Stimulated activated CD8-positive, alpha-beta memory T cell treated with anti-CD3 and anti-CD28 coated beads, Interleukin-15, amount 100 ng/mL, for 24 hours (primary cell): ENCODE data around the gene EPHA10.
A peak's percentile ranks its signal among the peaks of the same experiment; 100 is the strongest.
"Not testable (repeated sequence)": the region's sequence is repeated elsewhere in the genome, so short reads cannot be mapped to it uniquely, and the experiment has no call there.

Source experiments
- DNase-seq: peaks from one replicate; pipeline ENCODE4 v3.0.0-alpha.2; 2020; ENCODE audit warnings: low read depth

Gene EPHA10

GRCh38 chr1:37764888-37765441 lies at the start of gene EPHA10:
Gene EPHA10 (minus strand): TSS chr1:37765120. CDS start chr1:37765066, 54 bp downstream.
- DNase-seq: no peak

DNA sequence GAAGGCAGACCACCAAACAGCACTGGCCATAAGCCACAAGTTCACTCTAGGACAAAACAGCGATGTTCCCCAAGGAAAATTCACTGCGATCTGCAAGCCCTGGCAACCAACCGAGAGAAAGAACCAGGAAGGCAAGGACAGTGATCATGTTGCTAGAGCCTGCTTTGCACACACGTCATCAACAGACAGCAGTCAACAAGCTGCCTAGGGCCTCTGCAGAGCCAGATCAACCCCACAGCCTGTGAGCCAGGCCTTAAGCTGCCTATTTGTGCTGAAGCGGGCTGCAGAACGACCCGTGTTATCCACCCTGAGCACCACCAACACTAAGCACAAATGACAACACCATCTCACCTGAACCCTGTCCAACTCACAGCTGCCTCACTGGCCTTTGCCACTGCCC lies 49.3 kb upstream of the EPHA10 start:
- DNase-seq: no peak

GRCh38 chr1:37813529-37814145 lies 48.7 kb upstream of the EPHA10 start:
- no peak for DNase-seq

GRCh38 chr1:37811027-37811655 lies 46.2 kb upstream of the EPHA10 start:
- no peak for DNase-seq

- no peak for DNase-seq
Measured at GRCh38 chr1:37809942-37810341, 45.0 kb upstream of the EPHA10 start.

DNA sequence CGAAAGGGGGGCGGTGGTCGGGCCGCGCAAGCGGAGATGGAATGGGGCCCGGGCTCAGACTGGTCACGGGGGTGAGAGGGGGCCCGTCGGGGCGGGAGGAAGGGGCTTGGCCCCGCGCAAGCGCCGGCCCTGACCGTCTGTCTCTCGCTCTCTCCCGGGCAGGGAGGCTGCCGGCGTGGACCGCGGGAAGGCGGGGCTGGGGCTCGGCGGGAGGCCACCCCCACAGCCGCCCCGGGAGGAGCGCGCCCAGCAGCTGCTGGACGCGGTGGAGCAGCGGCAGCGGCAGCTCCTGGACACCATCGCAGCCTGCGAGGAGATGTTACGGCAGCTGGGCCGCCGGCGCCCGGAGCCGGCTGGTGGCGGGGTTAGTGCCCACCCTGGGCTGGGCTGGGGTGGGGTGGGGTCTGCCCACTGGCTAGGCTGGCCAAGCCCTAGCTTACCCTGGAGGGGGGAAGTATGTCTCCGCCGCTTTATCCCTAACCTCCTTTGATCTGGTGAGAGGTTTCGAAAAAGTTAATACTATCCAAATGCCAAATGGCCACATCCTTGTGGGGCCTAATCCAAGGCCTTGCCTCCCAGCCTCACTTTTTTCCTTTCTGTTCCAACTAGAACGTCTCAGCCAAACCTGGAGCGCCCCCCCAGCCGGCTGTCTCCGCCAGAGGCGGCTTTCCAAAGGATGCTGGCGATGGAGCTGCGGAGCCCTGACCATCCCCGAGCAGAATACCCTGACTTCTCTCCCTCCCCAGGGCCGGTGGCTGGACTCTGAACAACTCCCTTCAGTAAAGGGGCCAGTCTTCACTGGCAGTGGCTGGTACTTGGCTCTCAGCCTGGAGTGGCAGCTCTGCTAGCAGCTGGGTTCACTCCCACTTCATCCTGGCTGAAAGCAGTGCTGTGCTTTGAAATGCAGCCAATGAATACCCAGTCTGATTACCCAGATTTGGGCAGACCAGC lies 43.7 kb upstream of the EPHA10 start:
- DNase-seq: no peak

GRCh38 chr1:37807555-37808368 lies 42.8 kb upstream of the EPHA10 start, which contains the start of the genes C1orf122 and YRDC:
Gene C1orf122 (plus strand): TSS chr1:37807790. CDS start chr1:37808405, 615 bp downstream.
Gene YRDC (minus strand): TSS chr1:37808208. CDS start chr1:37808180, 28 bp downstream.
- DNase-seq: peak; percentile 88

GRCh38 chr1:37807220-37807554 lies 42.3 kb upstream of the EPHA10 start:
- no peak for DNase-seq

DNA sequence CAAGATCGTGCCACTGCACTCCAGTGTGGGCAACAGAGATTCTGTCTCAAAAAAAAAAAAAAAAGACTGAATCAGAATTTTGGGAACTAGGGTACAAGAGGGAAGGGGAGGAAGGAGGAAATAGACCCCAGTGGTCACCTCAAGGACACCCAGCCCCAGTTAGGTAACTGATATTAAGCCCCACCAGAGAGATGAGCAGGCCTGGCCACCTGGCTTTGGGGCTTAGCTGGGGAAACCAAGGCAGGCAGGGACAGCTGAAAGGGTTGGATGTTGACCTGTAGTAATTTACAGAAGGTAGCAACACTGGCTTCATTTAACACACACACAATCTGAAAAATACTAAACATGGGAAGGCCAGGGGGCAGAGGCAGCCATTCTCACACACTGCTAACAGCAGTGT lies 37.5 kb upstream of the EPHA10 start:
- no peak for DNase-seq

DNA sequence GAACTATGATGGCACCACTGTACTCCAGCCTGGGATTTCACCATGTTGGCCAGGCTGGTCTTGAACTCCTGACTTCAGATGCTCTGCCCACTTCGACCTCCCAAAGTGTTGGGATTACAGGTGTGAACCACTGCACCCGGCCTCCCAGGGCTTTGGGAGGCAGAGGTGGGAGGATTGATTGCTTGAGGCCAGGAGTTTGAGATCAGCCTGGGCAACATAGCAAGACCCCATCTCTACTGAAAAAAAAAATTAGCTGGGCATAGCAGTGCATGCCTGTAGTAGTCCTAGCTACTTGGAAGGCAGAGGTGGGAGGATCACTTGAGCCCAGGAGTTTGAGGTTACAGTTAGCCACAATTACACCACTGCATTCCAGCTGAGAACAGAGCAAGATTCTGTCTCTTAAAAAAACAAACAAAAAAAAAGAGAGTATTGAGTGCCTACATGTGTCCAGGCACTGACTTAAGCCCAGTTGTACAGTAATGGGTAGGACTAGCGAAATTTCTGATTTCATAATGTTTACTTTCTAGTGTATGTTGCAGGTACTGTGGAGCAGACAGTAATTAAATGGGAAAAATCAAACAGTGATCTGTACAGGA lies 32.9 kb upstream of the EPHA10 start:
- DNase-seq: no peak

DNA sequence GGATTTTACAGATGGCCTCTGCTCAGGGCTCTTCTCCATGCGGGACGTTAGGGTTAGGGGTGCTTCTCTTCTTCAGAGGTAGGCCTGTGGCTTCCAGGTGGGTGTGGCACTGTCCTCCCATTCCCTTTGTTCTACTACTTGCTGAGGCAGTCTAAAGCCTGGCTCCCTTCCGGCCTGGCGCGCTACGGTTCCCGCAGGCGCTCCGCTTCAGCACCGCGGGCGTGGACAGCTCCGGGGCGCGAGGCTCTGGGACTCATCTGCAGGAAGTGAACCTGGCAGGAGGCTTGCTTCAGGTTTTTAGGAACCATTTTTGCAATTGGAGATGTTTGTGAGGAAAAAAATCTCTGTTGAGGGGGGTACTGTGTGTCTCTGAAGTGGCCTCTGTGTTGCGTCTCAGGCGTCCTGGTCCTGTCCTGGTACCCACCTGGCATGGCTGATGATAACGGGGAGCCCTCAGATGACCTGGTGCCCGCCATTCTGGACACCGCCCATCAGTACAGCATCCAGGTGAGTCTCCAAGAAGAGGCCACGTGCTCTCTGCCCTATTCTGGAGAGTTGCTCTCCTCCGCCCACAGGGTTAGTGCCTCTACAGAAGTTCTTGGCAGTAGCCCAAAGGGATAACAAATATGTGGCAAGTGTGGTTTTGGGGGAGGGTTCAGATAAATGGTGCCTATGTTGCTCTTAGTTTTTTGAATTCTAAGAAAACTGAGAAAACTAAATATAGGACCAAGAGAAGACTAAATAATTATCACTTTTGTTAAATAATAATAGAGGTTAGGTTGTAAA lies 30.6 kb upstream of the EPHA10 start:
- DNase-seq: no peak

DNA sequence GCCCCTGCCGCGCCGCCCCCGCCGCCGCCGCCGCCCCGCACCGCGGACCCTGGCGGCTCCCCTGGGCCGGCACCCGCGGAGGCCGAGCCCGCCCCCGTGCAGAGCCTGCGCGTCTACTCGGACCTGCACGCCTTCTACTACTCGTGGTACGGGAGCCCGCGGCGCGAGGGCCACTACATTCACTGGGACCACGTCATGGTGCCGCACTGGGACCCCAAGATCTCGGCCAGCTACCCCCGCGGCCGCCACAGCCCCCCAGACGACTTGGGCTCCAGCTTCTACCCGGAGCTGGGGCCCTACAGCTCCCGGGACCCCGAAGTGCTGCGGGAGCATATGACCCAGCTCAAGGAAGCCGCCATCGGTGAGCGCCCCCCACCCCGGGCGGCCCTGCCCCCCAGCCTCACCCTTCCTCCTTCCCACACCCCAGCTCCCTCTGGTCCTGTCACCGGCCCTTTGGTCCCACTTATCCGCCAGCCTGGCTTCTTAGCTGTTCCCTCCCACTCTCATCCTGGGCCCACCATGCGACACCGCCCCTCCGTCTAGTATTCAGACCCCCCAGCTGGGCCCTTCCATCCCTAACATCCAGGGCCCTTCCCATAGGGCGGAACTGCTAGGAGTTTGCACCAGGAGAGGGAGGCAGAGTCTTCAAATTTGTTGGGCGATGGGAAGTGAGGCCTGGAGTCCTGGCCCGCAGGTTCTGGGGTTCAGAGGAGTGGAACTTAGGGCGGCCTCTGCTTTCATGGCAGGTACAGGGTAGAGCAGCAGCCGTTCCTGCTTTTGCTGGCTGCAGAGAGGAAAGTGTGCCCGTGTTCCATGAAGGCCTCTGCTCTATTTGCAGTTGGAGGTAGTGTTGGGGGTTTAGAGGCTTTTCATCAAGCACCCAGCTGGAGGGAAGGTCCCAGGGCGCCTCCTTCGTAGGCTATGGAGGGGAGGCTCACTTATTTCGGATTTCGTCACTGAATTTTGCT lies 29.7 kb upstream of the EPHA10 start:
- no peak for DNase-seq

DNA sequence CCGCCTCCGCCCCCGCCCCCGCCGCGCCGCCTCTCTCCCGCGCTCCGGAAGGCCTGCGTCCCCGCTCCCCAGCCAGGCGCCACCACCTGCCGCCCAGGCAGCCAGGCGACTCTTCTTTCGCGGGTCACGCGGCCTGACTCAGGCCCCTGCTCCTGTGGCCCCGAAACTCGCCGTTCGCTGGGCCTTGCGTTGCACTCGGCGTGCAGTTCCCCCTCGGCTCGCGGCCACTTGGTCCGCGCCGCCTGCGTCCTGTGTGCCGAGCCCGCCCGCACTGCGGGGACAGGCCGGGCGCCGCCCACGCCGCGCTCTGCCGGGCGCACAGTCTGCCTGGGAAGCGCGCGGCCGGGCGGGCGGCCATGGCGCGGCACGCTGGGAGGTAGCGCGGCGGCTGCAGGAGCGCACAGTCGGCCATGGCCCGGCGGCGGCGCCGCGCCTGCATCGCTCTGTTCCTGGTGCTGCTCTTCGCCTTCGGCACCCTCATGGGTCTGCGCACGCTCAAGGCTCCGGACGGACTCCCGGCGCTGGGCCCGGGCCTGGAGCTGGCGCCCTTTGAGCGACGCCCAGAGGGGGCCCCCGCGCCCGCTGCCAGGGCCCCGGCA lies 29.0 kb upstream of the EPHA10 start, which contains the start of gene MANEAL:
TSS of gene MANEAL (plus strand) at position 75 of the 599 bp plus-strand sequence. CDS start at position 411, 336 bp downstream.
- DNase-seq: no peak

DNA sequence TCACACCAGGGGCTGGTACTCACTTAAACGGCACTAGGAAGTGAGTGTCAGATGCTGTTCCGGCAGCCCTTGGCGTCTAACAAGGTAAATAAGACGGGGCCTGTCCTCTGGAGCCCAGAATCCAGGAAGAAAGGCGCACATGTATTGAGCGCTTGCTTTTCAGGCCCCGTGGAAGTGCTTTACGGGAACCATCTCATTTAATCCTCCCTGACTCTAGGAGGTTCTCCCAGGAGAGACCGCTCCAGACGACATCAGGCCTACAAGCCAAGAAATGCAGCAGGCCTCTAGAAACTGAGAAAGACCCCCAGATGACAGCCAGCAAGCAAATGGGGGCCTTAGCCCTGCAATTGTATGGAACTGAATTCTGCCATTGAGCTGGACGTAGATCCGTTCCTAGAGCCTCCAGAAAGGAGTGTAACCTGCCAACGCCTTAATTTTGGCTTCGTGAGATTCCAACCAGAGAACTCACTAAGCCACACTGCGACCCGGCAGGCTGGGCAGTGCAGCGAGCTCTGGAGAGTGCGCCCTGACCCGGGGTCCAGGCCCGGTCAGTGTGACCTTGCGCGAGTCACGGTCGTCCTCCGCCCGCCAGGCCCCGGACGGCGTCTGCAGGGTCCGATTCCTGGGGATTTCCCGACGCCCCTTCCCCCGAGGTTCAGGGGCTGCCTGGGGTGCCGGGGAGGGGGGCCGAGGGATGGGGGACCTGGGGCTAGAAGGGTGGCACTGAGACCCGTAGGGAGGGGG lies 28.2 kb upstream of the EPHA10 start:
- DNase-seq: no peak

- DNase-seq: no peak
Measured at GRCh38 chr1:37782491-37782890, 17.6 kb upstream of the EPHA10 start.

DNA sequence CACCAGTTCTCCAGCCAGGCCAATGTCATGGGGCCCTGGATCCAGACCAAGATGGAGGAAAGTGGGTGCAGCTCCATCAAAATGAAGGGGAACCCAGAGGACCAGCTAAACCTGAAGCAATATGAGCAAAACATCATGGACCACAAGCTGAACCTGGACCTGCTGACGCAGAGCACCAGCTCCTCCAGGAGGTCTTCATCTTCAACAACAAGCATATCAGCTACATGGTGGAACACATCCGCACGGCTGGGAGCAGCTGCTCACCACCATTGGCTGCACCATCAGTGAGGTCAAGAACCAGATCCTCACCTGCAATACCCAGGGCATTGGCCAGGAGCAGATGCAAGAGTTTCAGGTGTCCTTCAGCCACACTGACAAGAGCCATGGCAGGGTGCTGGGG lies 13.7 kb upstream of the EPHA10 start:
- DNase-seq: no peak

DNA sequence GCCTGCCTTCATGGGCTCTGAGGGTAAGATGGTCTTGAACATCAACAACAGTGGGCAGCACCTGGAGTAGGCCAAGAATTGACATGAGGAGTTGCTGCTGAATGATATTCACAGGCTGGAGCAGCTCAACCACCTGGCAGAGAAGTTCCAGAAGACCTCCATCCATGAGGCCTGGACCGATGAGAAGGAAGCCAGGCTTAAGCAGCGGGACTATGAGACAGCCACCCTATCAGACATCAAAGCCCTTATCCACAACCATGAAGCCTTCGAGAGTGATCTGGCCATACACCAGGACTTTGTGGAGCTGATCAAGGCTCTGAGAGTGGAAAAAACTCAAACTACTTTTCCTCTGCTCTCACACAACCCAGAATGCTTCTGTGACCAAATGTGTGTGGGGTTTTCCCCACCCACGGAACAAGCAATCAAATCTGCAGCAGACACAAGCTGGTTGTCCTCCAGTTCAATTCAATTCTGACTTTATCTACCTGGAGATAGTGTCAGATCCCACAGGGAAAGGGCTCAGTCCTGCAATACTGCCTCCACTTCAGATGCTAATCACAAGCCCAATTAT lies 12.1 kb upstream of the EPHA10 start:
- DNase-seq: no peak

- DNase-seq: not testable (repeated sequence)
Measured at GRCh38 chr1:37771440-37771839, 6.5 kb upstream of the EPHA10 start.
